ENCODE measurements around the gene PLAAT4.

- TF ChIP-seq POLR2A (IDR thresholded peaks at IDR 0.05; ENCODE audit: low read depth, low read length) (no peak), CTCF (IDR thresholded peaks at IDR 0.05; ENCODE audit: extremely low read depth in 1 of 2, insufficient read depth in 1 of 2, low read depth in 1 of 2, low read length in 2 of 2) (no peak), EZH2 (IDR thresholded peaks at IDR 0.05; ENCODE audit: borderline replicate concordance, low read depth, low read length, severe bottlenecking) (no peak), POLR2AphosphoS5 (IDR thresholded peaks at IDR 0.05; ENCODE audit: insufficient read depth, low read depth, low read length) (no peak), MAX (IDR thresholded peaks at IDR 0.05; ENCODE audit: insufficient read depth, insufficient read length) (no peak), JUN (IDR thresholded peaks at IDR 0.05; ENCODE audit: borderline replicate concordance, insufficient read depth, insufficient read length, low read depth) (no peak), FOS (IDR thresholded peaks at IDR 0.05; ENCODE audit: borderline replicate concordance, insufficient read depth, low read length) (no peak), GATA2 (IDR thresholded peaks at IDR 0.05; ENCODE audit: insufficient read depth, insufficient read length, low read depth, low read length) (no peak)
Observed at GRCh38 chr11:63543711-63544110, 7.1 kb downstream of the PLAAT4 start.
